HG03378 (cell line): ENCODE measurements around the gene SRGAP2B.
"Not testable (repeated sequence)": the region's sequence is repeated elsewhere in the genome, so short reads cannot be mapped to it uniquely, and the experiment has no call there.

Source experiments
- ATAC-seq: cut with Tn5 transposase; IDR thresholded peaks from one replicate; pipeline ENCODE4 v1.9.1; 2021; ENCODE audit warnings: mild to moderate bottlenecking, moderate library complexity; ENCODE audit not compliant: unreplicated experiment

The SRGAP2B gene

DNA sequence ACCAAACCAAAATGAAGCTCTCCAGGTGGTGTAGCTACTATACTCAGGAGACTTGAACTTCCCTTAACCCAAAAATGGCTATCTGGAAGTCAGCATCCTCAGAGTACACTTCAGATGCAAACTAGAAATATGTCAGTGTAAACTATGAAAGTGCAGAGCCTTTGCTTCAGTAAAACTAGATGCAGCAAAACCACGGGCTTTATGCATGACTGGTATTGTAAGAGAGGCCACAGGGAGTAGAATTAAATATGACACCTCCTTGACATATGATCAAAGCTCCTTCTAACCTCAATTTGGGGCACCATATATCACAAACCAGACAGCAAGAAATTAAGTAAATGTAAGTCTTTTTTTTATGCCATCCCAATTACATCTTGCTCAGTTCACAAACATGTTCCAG lies 47.6 kb downstream of the SRGAP2B start:
- peak; percentile 45 for ATAC-seq

DNA sequence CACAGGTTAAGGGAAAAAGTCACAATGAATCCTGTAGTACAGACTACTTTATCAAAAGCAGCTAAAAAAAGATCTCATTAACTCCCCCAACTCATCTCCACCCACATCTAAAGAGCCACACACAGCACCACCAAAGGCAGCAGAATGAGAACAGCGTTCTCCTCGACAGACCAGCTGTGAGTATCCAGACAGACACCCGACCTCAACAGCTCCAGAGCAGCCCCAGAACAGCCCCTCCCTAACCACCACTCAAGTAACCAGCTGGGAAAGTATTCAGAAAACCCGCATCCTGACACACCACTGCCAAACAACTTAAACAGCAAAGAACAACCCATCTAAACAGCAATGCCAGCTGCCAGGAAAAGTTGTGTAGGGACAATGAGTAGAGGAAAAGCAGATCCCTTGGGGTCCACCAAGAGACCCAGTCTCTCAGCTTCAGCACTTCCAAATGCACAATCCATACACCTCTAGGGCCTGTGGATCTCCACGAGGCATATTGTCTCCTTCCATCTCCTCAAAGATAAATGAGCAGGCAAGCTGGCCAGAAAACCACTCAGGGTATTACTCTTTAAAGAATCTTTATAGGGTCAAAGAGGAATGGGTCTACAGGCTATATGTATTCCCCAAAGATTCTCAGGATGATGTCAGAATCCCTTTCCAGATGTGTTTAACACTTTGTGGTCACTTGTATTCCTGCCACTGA lies 49.4 kb downstream of the SRGAP2B start:
- not testable (repeated sequence) for ATAC-seq

- ATAC-seq, result peak; percentile 95
Observed at GRCh38 chr1:145041519-145041918, 53.6 kb downstream of the SRGAP2B start.

DNA sequence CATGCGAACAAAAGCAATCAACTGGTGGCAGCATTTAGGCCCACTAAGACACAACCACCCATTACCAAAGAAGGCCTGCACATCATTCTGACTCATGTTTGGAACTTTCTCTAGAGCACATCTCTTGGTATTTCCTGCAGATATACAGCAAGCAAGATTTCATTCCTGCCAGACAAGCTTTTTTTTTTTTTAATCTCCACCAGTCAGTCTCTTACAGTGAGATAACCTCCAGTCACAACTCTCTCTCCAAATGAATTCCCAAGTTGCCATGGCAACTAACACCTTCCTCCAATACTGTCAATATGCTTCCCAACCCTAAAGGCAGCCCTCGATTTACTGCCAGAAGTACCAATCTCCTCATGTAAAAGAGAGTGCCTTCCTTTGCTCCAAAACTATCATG lies 59.1 kb downstream of the SRGAP2B start:
- not testable (repeated sequence) for ATAC-seq

DNA sequence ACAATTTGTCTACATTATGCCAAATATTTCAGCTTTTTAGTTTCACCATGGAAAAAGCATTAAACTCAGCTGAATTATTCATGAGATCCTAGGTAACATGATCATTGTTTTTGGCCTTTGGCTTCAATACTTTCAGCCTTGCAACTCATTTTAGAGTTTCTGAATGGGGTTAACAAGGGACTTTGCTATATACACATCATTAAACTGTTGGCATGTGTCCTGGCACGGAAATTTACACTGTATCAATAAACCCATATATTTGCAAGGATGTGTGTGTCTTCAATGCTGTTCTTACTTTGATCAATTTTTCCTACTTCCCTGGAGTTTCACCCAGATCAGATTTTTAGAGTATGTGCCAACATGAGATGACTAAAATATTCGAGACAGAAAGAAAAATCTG lies 61.6 kb downstream of the SRGAP2B start:
- ATAC-seq, result not testable (repeated sequence)

DNA sequence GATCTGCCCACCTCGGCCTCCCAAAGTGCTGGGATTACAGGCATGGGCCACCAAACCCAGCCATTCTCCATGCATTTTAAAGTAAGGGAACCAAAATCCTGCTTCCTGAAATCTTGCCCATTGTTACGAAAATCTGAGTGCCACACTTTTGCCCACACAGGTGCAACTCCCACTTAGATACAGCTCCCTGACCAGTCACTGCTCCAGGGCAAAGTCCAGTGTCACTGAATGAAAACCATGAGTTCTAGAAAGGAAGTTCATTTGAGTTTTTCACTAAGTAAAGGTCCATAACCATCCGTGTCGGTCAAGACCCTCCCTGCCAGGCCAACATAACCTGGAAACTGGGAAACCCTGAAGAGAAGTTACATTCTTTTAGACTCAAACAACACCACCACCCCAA lies 67.9 kb downstream of the SRGAP2B start:
- not testable (repeated sequence) for ATAC-seq

- ATAC-seq, result not testable (repeated sequence)
Observed at GRCh38 chr1:145025286-145025685, 69.8 kb downstream of the SRGAP2B start.

DNA sequence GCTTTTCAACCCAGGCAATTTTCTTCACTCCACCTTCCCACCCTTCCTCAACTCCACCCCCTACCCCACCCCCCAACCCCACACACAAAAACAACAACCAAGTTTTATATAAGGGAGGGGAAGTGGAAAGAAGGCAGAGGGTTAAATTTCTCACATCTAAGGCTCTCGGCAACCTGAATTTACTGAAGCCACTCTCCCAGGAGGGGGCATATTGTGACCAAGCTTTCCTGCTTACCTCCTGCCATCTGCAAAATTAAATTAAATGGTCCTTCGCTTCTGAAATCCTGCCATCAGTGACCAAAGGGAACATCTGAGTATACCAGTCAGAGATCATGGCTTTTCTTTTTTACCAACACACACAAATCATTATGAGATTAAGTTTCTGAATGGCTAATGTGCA lies 72.9 kb downstream of the SRGAP2B start:
- ATAC-seq, result not testable (repeated sequence)

DNA sequence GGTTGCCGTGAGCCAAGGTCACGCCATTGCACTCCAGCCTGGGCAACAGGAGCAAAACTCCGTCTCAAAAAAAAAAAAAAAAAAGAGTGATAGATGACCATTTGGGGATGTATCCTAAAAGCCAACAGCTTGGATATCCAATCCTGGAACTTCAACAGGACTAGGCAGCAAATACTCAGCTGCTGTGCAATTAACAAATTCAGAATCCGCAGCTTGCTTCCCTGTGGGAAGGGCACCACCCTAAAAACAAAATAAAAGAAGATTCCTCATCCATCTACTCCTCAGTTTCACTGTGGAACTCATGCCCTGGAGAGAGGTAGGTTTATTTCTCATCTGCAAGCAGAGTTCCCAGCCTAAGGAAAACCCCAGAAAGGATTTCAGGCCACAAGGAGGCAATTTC lies 73.4 kb downstream of the SRGAP2B start:
- not testable (repeated sequence) for ATAC-seq

DNA sequence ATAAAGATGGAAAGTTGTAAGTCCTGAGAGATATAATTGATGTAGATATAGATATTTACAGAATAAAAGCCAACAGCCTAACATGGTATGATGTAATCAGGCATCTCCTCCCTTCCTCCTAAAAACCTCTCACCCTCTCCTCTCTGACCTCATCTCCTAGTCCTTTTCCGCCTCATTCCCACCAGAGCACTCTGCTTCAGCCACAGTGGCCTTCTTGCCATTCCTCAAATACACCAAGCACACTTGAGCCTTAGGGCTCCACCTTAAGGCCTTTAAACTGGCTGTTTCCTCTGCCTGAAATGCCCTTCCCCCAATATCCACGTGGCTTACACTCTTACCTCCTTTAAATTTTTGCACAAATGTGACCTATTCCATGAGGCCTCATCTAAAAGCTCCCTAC lies 75.4 kb downstream of the SRGAP2B start:
- ATAC-seq, result not testable (repeated sequence)

- ATAC-seq, result not testable (repeated sequence)
Observed at GRCh38 chr1:145017725-145018124, 77.4 kb downstream of the SRGAP2B start.

DNA sequence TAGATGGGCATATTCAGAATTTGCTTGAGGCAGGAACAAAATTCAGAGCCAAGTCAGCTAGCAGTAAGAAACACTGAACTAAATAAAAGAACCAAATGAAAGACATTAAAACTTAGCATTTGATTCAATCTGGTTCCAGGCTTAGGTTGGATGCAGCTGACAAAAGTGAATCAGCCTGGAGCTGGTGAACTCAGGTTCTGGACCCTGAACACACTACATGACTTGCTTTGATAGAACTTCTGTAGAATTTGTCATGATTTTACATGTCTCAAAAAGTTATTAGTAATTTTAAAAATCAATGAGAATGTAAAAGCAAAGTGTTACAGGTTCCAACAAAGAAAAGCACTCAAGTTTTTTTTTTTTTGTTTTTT lies 78.7 kb downstream of the SRGAP2B start:
- peak; percentile 19 for ATAC-seq

GRCh38 chr1:145015744-145016491 lies 79.2 kb downstream of the SRGAP2B start:
- ATAC-seq, result peak; percentile 71

GRCh38 chr1:145013353-145013752 lies 81.8 kb downstream of the SRGAP2B start:
- ATAC-seq, result not testable (repeated sequence)

GRCh38 chr1:145011811-145012210 lies 83.3 kb downstream of the SRGAP2B start:
- ATAC-seq, result not testable (repeated sequence)

DNA sequence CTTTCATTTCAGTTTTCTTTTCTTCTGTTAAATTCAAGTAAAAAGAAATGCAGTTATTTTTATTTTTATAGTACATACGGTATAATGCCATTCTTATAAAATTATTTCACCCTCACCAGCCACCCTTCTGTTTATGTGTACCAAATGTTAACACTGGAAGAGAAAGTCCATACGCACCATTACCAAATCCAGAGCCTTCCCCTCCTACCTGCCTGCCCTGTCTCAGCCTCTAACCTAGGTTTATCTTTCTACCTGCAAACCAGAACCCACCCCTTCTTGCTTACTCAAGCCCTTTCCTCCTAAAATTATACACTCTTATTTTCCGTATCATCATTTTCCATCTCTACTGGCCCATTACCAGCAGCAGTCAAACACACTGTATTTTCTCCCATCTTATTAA lies 84.5 kb downstream of the SRGAP2B start:
- not testable (repeated sequence) for ATAC-seq

GRCh38 chr1:145009928-145010327 lies 85.2 kb downstream of the SRGAP2B start:
- ATAC-seq, result not testable (repeated sequence)

GRCh38 chr1:145008388-145008787 lies 86.7 kb downstream of the SRGAP2B start:
- ATAC-seq, result peak; percentile 45

DNA sequence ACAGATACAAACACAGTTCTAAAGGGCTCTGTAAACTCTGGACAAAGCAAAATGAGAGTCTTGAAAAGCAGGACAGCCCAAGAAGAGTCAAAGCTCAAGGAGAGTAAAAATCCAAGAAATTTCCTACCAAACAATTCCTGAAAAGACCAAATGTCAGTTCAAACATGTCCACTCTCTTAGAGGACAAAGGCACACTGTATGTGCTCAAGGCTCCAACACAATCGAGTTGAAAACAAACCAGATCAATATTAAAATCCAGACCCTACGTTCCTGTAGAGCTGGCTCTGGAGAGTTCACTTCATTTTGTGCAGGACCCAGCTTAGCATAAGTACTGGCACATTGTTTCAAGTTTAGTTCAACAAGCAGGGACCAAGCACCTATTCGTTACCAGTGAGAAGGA lies 90.0 kb downstream of the SRGAP2B start:
- ATAC-seq, result not testable (repeated sequence)

DNA sequence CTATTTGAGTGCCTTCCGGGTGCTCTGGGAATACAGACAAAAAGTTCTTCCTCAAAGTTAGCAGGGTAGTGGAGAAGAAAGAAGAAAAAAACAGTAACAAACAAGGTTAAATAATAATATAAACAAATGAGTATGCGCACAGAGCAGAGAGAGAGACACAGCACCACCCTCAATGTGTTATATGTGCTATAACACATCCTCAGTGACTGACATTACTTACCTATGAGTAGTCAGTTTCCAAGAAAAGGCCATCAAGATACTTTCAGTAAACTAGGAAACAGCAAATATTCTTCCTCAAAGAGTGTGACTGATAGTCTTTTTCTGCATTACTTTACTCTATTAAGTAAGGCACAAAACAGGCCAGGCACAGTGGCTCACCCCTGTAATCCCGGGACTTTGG lies 93.7 kb downstream of the SRGAP2B start:
- not testable (repeated sequence) for ATAC-seq

DNA sequence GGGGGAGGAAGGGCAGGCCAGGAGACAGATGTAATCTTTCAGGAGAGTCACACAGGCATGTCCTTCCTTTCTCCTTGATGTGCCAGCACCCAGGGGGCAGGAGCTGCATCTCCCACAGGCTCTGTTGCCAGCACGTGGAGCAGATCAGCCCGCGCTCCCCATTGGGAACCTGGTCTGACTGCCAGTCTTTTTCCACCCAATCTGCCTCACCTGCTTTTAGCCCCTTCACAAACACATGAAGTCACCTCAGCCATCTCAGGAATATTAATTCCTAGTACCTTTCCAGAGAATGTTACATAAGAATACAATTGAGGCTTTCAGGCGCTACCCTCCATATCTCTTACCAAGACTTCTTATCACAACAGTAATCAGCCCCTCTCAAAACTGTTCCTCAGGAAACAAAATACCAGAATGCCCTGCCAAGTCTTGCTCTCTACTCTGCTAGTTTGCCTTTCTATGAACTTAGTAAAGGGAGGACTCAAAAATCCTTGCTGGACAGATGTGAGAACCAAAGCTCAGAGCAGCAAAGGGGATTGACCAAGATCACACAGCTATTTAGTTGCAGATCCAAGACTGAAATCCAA lies 94.3 kb downstream of the SRGAP2B start:
- ATAC-seq, result not testable (repeated sequence)
